HAP-1 (cell line): ENCODE results near the gene CCNH.

Experiments
- DNase-seq, 2 experiments: peaks; one replicate each; pipeline ENCODE4 v3.0.0-alpha.2; 2016 to 2020; ENCODE audit warnings: low spot score in 2 of 2
- H3K27me3 ChIP-seq: fragments of 250-450 bp; sonication (Bioruptor Pico); 2 replicates; pipeline ENCODE4 v1.5.1; 2020; ENCODE audit warnings: low read depth, mild to moderate bottlenecking, moderate library complexity
- H3K36me3 ChIP-seq: fragments of 250-450 bp; sonication (Bioruptor Pico); replicated peaks from 2 replicates; pipeline ENCODE4 v1.5.1; 2020; ENCODE audit warnings: mild to moderate bottlenecking
- H3K4me1 ChIP-seq: fragments of 250-450 bp; sonication (Bioruptor Pico); 2 replicates; pipeline ENCODE4 v1.5.1; 2020; ENCODE audit warnings: mild to moderate bottlenecking
- H3K4me3 ChIP-seq: fragments of 250-450 bp; sonication (Bioruptor Pico); 2 replicates; pipeline ENCODE4 v1.5.1; 2020; ENCODE audit warnings: mild to moderate bottlenecking, moderate library complexity
- H3K9me3 ChIP-seq: fragments of 250-450 bp; sonication (Bioruptor Pico); 2 replicates; pipeline ENCODE4 v1.5.1; 2020; ENCODE audit warnings: mild to moderate bottlenecking, moderate library complexity
- in situ Hi-C: fragments of 300-500 bp; cut with MboI; formaldehyde crosslinking; loops from 3 replicates; pipeline ENCODE4 v1.14.3; 2020; ENCODE audit warnings: low sequenced_read_pairs, inconsistent platforms, mixed read lengths

The CCNH gene

DNA sequence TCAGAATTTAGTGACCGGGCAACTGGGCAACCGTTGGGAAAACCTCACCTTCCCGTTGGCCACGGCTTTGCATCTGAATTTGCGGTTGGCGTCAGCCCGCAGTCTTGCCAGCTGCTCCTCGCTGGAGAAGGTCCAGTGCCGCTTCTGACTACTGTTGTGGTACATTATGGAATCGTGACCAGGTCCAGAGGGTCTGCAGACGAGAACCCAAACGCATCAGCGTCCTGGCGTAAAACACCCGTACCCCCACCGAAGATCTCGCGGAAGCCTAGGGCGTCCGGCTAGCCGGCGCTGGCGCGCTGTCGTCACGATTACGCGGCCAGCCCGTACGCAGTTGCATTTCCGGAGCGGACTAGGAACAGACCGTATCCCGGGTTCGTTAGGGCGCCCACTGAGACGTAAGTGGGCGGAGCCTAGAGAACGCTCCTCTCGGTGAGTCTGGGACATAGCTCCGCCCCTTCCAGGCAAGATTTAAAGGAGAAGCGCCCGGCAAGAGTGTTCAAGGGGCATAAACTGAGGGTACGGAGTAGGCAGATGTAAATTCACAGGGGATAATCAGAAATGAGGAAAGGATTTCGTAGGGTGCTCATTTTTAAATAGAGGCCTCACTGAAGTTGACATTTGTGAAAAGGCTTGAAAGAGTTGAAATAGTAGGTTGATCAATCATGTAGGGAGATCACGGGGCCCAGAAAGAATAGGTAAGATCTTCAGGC, at the start of gene CCNH:
Gene CCNH (minus strand): TSS at position 301 of the 713 bp plus-strand sequence. CDS start 136 bp downstream, at position 165.
- Histone ChIP-seq H3K4me1 (peaks cover 19% of the 10 kb centered on the region), H3K27me3 (no peaks in the 10 kb centered on the region), H3K9me3 (no peaks in the 10 kb centered on the region), H3K36me3 (peaks cover 30% of the 10 kb centered on the region), H3K4me3 (peak within 1 kb of the TSS; percentile 69)
- in situ Hi-C loops, result loop anchor here (10.0 kb wide), 1 partner anchor 1262 kb away; no protein-coding TSS in a partner anchor
- peak; percentile 94 to 98 for DNase-seq

- H3K4me1 ChIP-seq, result no peaks in the 10 kb centered on the region
- H3K4me3 ChIP-seq, result no peak overlapping the region
- in situ Hi-C loops, result no loop called here
These were observed 45.0 kb upstream of the CCNH start for GRCh38 chr5:87457706-87458105.

GRCh38 chr5:87453801-87454200, 41.1 kb upstream of the CCNH start:
- Histone ChIP-seq H3K9me3 (no peaks in the 10 kb centered on the region), H3K27me3 (no peaks in the 10 kb centered on the region), H3K4me3 (no peak overlapping the region), H3K36me3 (no peaks in the 10 kb centered on the region), H3K4me1 (no peaks in the 10 kb centered on the region)
- no peak for DNase-seq
- in situ Hi-C loops, result no loop called here

More at GRCh38 chr5:87457706-87458105, 45.0 kb upstream of the CCNH start:
- peak in 1 of 2 experiments; percentile 31 for DNase-seq
- H3K9me3 ChIP-seq, result no peaks in the 10 kb centered on the region
- no peaks in the 10 kb centered on the region for H3K36me3 ChIP-seq
- no peaks in the 10 kb centered on the region for H3K27me3 ChIP-seq

GRCh38 chr5:87452837-87453236, 40.1 kb upstream of the CCNH start:
- Histone ChIP-seq H3K27me3 (no peaks in the 10 kb centered on the region), H3K36me3 (no peaks in the 10 kb centered on the region), H3K9me3 (no peaks in the 10 kb centered on the region; the same call in 1 of the 2 replicates), H3K4me1 (no peaks in the 10 kb centered on the region), H3K4me3 (no peak overlapping the region)
- DNase-seq, result no peak
- in situ Hi-C loops, result no loop called here

- in situ Hi-C loops, result no loop called here
These were observed 29.7 kb upstream of the CCNH start for GRCh38 chr5:87442419-87442818.

DNA sequence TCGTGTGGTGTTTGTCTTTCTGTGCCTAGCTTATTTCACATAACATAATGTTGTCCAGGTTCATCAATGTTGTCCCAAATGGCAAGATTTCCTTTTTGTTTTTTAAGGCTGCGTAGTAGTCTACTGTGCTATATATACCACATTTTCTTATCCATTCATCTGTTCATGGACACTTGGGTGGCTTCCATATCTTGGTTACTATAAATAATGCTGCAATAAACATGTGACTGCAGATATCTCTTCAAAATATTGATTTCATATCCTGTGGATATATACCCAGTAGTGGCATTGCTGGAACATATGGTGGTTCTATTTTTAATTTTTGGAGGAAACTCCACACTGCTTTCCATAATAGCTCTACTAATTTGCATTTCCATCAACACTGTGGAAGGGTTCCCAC, 25.5 kb upstream of the CCNH start:
- no peaks in the 10 kb centered on the region for H3K4me1 ChIP-seq
- H3K9me3 ChIP-seq, result no peaks in the 10 kb centered on the region
- no peaks in the 10 kb centered on the region for H3K36me3 ChIP-seq
- no peak for DNase-seq
- no peaks in the 10 kb centered on the region for H3K27me3 ChIP-seq
- in situ Hi-C loops, result no loop called here
- H3K4me3 ChIP-seq, result no peak overlapping the region

More at GRCh38 chr5:87442419-87442818, 29.7 kb upstream of the CCNH start:
- Histone ChIP-seq H3K36me3 (no peaks in the 10 kb centered on the region), H3K4me1 (no peaks in the 10 kb centered on the region), H3K4me3 (no peak overlapping the region), H3K27me3 (no peaks in the 10 kb centered on the region), H3K9me3 (no peaks in the 10 kb centered on the region)
- no peak for DNase-seq

GRCh38 chr5:87437724-87438123, 25.0 kb upstream of the CCNH start:
- DNase-seq, result no peak
- Histone ChIP-seq H3K36me3 (no peaks in the 10 kb centered on the region), H3K4me1 (no peaks in the 10 kb centered on the region), H3K4me3 (no peak overlapping the region), H3K27me3 (no peaks in the 10 kb centered on the region), H3K9me3 (no peaks in the 10 kb centered on the region)
- in situ Hi-C loops, result no loop called here

- in situ Hi-C loops, result no loop called here
- DNase-seq, result no peak
- no peak overlapping the region for H3K4me3 ChIP-seq
- no peaks in the 10 kb centered on the region for H3K4me1 ChIP-seq
- H3K36me3 ChIP-seq, result no peaks in the 10 kb centered on the region
- no peaks in the 10 kb centered on the region for H3K9me3 ChIP-seq
- no peaks in the 10 kb centered on the region for H3K27me3 ChIP-seq
These were observed 22.5 kb upstream of the CCNH start for GRCh38 chr5:87435144-87435694.

GRCh38 chr5:87434461-87434860, 21.7 kb upstream of the CCNH start:
- H3K4me3 ChIP-seq, result no peak overlapping the region
- no peaks in the 10 kb centered on the region for H3K4me1 ChIP-seq
- in situ Hi-C loops, result no loop called here
- DNase-seq, result no peak
- no peaks in the 10 kb centered on the region for H3K36me3 ChIP-seq
- H3K9me3 ChIP-seq, result no peaks in the 10 kb centered on the region
- no peaks in the 10 kb centered on the region for H3K27me3 ChIP-seq

DNA sequence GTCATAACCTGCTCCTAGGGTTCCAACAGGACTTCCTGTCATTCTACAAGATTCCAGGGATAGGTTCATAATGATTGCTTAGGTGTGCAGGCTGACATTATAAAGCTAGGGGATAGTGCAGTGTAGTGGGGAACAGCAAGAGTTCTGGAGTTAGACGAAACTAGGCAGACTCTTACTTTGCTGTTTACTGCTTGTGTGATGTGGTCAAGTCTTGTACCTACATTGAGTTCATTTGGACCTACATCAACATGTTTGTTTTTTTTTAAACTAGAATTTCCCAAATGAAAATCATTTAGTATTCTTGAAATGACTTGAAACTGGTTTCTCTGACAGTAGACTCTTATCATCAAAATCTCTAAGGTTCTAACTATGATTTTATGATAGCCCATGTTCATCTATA, 21.2 kb upstream of the CCNH start:
- DNase-seq, result no peak
- in situ Hi-C loops, result no loop called here
- H3K36me3 ChIP-seq, result no peaks in the 10 kb centered on the region
- H3K9me3 ChIP-seq, result no peaks in the 10 kb centered on the region
- no peaks in the 10 kb centered on the region for H3K4me1 ChIP-seq
- no peak overlapping the region for H3K4me3 ChIP-seq
- no peaks in the 10 kb centered on the region for H3K27me3 ChIP-seq

DNA sequence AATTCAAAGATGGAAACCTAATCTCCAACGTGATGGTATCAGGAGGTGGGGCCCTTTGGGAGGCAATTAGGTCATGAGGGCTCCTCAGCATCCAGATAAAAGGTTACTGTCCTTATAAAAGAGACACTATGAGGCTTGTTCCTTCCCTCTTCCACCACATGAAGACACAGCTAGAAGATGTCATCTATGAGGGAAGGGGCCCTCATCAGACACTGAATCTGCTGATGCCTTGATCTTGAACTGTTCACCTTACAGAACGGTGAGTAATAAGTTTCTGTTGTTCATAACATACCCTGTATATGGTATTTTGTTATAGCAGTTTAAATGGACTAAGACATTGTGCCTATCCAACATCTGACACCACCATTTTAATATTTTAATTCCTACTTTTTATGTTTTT, 19.7 kb upstream of the CCNH start:
- H3K4me1 ChIP-seq, result no peaks in the 10 kb centered on the region
- H3K4me3 ChIP-seq, result no peak overlapping the region
- DNase-seq, result no peak
- no peaks in the 10 kb centered on the region for H3K36me3 ChIP-seq
- no peaks in the 10 kb centered on the region; the same call in 1 of the 2 replicates for H3K27me3 ChIP-seq
- in situ Hi-C loops, result no loop called here
- no peaks in the 10 kb centered on the region for H3K9me3 ChIP-seq

DNA sequence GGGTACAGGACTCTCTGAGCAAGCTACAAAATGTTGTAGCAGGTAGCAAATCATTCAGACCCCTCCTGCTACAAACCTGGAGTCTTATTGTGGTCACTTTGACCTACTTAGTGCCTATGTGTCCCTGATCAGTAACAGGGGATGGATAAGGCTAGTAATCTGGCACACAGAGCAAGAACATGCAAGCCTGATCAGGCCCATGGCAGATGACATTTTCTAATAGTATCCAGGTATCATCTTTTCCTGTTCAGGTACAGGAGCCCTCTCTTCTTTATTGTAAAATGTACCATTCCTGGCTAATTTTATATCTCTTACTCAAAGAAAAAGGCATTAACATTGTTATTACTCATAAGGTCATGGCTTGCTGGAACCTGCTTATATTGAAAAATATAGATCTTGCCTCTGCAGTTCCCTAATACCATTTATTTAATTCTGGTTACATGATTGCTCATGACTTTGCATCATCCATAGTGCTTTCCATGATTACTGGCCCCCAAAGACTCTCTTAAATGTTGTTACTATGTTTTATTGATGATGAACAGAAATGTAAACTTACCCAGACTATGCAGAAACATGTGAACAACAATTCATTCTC, 18.2 kb upstream of the CCNH start:
- in situ Hi-C loops, result no loop called here
- no peak for DNase-seq
- Histone ChIP-seq H3K4me1 (no peaks in the 10 kb centered on the region), H3K27me3 (no peaks in the 10 kb centered on the region; the same call in 1 of the 2 replicates), H3K36me3 (no peaks in the 10 kb centered on the region), H3K4me3 (no peak overlapping the region), H3K9me3 (no peaks in the 10 kb centered on the region)

GRCh38 chr5:87423755-87424154, 11.0 kb upstream of the CCNH start:
- H3K27me3 ChIP-seq, result no peaks in the 10 kb centered on the region; the same call in 1 of the 2 replicates
- H3K36me3 ChIP-seq, result no peaks in the 10 kb centered on the region
- H3K4me1 ChIP-seq, result peaks cover 6% of the 10 kb centered on the region; the same call in 1 of the 2 replicates
- DNase-seq, result no peak
- no peaks in the 10 kb centered on the region for H3K9me3 ChIP-seq
- no peak overlapping the region for H3K4me3 ChIP-seq
- in situ Hi-C loops, result no loop called here

GRCh38 chr5:87421307-87421706, 8.6 kb upstream of the CCNH start:
- DNase-seq, result no peak
- no peak overlapping the region for H3K4me3 ChIP-seq
- peaks cover 6% of the 10 kb centered on the region; the same call in 1 of the 2 replicates for H3K4me1 ChIP-seq
- H3K36me3 ChIP-seq, result no peaks in the 10 kb centered on the region
- H3K27me3 ChIP-seq, result no peaks in the 10 kb centered on the region
- H3K9me3 ChIP-seq, result no peaks in the 10 kb centered on the region
- in situ Hi-C loops, result no loop called here
